GM12872 (cell line): ENCODE results near the gene KRT84.

ENCODE experiments used
- TF ChIP-seq, protein P1 (sequence below): IDR thresholded peaks from 3 replicates; pipeline ENCODE4 v1.5.1; 2011; ENCODE audit warnings: low read depth, mild to moderate bottlenecking, low read length, moderate library complexity; ENCODE audit not compliant: insufficient read depth

Gene KRT84

DNA sequence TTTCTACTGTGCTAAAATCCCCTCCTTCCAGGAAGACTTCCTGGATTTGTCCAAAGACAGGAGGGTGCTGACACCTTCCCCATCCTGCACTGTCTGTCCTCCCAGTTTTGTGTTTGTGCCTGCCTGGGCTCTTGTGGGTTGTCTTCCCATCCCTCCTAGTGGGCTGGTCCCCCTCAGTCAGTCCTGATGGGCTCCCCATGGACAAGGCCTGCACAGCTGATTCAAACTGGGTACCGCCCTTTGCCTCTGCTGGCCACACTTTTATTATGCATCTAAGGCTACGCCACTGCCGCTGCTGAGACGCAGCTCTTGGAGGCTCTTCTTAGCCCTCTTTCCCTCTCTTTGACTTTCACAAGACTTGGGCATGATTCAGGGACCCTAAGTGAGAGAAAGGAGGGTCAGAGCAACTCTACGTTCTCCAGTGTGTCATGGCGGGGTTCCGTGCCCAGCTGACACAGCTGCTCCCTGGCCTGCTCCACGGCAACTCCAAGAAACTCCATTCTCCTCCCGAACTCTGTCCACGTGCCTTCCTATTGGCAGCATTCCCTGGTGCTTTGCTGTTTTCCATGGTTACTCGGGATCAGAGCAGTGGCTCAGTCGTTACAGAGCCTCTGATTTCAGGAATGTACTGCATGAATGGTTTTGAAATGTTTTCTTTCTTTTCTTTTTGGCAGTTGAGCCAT lies 14.4 kb downstream of the KRT84 start:
- TF ChIP-seq, protein P1, sequence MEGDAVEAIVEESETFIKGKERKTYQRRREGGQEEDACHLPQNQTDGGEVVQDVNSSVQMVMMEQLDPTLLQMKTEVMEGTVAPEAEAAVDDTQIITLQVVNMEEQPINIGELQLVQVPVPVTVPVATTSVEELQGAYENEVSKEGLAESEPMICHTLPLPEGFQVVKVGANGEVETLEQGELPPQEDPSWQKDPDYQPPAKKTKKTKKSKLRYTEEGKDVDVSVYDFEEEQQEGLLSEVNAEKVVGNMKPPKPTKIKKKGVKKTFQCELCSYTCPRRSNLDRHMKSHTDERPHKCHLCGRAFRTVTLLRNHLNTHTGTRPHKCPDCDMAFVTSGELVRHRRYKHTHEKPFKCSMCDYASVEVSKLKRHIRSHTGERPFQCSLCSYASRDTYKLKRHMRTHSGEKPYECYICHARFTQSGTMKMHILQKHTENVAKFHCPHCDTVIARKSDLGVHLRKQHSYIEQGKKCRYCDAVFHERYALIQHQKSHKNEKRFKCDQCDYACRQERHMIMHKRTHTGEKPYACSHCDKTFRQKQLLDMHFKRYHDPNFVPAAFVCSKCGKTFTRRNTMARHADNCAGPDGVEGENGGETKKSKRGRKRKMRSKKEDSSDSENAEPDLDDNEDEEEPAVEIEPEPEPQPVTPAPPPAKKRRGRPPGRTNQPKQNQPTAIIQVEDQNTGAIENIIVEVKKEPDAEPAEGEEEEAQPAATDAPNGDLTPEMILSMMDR: no peak

DNA sequence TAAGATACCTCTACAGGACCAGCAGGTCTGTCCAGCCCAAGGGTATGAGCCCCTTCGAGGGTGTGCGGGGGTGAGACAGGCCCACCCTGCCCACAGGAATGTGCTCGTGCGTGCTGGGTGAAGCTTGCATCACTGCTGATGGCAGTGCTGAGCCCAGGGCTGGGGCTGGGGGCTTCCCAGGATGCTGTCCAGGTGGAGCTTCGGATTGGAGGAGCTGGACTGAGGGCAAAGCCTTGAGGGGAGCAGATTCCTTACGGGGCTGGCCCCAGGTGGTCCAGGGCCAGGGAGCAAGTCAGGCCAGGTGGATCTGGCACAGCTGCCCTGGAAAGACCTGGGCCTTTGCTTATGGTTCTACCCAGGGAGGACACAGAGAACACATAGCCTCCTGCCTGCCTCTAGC lies 15.6 kb downstream of the KRT84 start:
- TF ChIP-seq, protein P1: no peak

DNA sequence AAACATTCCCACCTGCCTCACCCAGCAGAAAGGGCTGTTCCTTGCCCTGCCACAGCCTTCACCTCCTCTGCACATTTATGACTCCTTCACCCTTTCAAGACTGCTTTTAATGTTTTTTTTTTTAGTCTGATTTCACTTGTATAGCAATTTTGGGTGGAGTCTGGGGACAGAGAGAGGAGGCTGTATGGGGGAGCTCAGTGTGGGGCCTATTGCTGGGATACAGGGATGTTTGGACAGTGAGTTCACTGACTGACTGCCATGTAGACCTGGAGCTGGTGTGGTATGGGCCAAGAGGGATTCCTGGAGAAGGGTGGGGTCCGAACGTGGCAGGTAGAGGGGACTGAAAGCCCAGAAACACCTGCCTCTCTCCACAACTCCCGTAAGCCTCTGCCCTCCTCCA lies 16.2 kb downstream of the KRT84 start:
- TF ChIP-seq, protein P1: no peak

DNA sequence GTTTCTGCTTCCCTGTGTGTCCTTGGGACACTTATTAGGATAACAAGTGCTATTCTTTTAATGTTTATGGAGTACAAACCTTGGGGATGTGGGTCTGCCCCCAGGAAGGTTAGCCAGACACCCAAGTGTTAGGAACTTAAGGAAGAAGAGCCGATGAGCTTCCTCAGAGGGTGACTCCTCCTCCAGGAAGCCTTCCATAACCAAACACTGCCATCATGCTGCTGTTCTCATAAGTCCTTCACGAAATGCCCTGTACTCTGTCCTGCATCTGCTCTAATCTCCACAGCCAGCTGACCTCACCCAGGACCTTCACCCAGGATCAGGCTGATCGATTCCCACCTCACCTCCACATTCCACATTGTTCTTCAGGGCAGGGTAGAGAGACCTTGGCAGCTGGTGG lies 16.9 kb downstream of the KRT84 start:
- TF ChIP-seq, protein P1: no peak

DNA sequence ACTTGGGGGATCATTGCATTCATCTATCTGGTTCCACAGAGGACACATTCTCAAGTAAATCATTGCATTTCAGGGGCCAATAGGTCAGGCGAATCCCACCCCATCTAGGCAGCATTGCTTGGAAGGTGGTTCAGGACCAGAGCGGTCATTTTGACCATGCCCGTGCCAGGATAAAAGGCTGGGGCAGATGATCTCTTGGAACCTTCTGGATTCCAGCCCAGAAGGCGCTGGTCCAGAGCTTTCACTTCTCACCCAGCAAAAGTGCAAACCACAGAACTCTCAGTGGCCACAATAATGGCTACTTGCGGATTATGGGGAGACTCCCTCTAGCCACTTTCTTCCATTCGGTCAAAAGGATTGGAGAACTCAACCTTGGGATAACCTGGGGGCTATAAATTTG lies 17.6 kb downstream of the KRT84 start:
- TF ChIP-seq, protein P1: no peak

DNA sequence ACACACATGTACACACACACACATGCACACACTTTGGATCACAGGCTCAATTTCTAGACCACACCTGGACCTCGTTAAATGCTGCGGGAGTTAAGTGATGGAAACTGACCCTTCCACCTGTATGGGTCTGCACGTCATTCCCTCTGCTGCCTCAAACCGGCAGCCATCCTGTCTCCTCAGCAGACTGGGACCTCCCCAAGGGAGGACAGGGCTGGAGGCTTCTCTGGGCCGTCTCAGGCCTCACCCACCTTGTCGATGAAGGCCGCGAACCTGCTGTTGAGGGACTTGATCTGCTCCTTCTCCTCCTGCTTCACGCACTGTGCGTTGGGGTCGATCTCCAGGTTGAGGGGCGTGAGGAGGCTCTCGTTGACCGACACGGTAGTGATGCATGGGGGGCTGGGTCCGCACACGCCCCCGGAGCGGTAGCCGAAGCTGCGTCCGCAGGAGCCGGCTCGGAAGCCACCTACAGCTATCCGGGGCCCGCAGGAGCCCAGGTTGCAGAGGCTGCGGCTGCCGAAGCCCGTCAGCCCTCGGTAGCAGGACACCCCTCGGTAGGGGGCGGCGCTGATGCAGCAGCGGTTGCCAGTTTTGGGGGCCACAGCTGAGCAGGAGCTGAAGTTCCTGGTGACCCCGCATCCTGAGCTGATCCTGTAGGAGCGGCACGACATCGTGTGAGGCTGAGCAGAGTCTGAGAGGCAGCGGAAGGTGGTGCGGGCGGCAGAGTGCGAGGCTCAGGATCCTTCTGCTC lies 18.5 kb downstream of the KRT84 start, which contains the start of gene KRT85:
Gene KRT85 (minus strand): TSS at position 744 of the 748 bp plus-strand sequence. CDS start 76 bp downstream, at position 668.
- TF ChIP-seq, protein P1: no peak

DNA sequence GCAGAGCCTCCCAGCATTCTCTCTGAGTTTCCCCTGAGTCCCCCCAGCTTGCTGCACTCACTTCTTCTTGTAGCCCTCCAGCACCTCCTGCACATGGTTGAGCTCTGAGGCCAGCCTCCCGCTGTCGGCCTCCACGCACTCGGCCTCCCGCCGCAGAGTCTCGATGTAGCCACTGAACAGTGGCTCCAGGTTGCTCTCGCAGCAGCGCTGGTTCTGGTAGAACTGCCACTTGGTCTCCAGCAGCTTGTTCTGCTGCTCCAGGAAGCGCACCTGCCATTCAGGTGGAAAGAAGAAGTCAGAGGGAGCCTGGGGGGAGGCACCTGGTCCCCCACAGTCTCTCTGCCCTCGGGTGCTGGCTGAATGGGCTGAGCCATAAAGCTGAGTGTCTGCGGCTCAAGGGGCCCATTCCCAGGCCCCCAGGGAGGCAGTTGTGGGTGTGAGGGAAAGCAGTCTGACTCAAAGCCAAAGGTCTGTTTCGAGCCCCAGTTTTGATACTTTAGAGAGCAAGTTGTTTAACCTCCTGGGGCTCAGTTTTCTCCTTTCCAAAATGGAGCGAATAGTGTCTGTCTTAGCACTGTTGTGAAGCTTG lies 20.5 kb downstream of the KRT84 start:
- TF ChIP-seq, protein P1: no peak
